Right atrium auricular region (tissue), 2 donors: ENCODE results near the gene BAZ1B. TPM values are rescaled to one million over a fixed set of nuclear protein-coding genes. Genes with fewer than 3 reads are reported as not detected.
"Not testable (repeated sequence)": the region's sequence is repeated elsewhere in the genome, so short reads cannot be mapped to it uniquely, and the experiment has no call there.

Experiments used
- DNase-seq: peaks from one replicate; pipeline ENCODE4 v3.0.0-alpha.2; 2019; ENCODE audit warnings: low spot score
- H3K27ac ChIP-seq, 2 donors: fragments of 200-600 bp; sonication (generic); 1 replicate in 1 of 2; 2 replicates in 1 of 2; pipeline ENCODE4 v1.5.1; 2016 to 2019
- H3K27me3 ChIP-seq, 2 donors: fragments of 200-600 bp; sonication (generic); one replicate each; pipeline versions ENCODE4 v1.5.1 to v1.6.0; 2017 to 2019
- H3K36me3 ChIP-seq: fragments of 200-600 bp; sonication (generic); one replicate; pipeline ENCODE4 v1.5.1; 2016
- H3K4me1 ChIP-seq, 2 donors: fragments of 200-600 bp; sonication (generic); one replicate each; pipeline versions ENCODE4 v1.5.1 to v1.6.0; 2017 to 2019
- H3K4me3 ChIP-seq, 2 donors: fragments of 200-600 bp; sonication (generic); 1 replicate in 1 of 2; 2 replicates in 1 of 2; pipeline ENCODE4 v1.5.1; 2017 to 2019; ENCODE audit warnings: mild to moderate bottlenecking in 1 of 2, moderate library complexity in 1 of 2
- H3K9me3 ChIP-seq, 2 donors: fragments of 200-600 bp; sonication (generic); one replicate each; pipeline ENCODE4 v1.5.1; 2019
- CTCF ChIP-seq, 2 donors: fragments of 200-600 bp; sonication (generic); IDR thresholded peaks; one replicate each; pipeline ENCODE4 v1.5.1; 2019; ENCODE audit warnings: antibody characterized with exemption in 2 of 2
- total RNA-seq, 2 donors: library from RNA; depleted of rRNA; stranded (reverse); fragments of >200 nt; gene quantifications; one replicate each; pipeline ENCODE4 v1.1.0, GENCODE V29; 2016

The BAZ1B gene
- total RNA-seq, 2 donors from 2014 or later, result 29.0 to 37.7 TPM

- no peaks in the 10 kb centered on the region for H3K9me3 ChIP-seq
- no peak for DNase-seq
- H3K4me1 ChIP-seq, result peaks cover 0 to 11% of the 10 kb centered on the region in 2 donors
- no peak overlapping the region for H3K27ac ChIP-seq
- TF ChIP-seq CTCF (IDR thresholded peaks at IDR 0.05), result no peak
- H3K4me3 ChIP-seq, result no peak overlapping the region
- H3K27me3 ChIP-seq, result no peaks in the 10 kb centered on the region
- H3K36me3 ChIP-seq, result no peaks in the 10 kb centered on the region
Measured at GRCh38 chr7:73426016-73426415, 96.1 kb downstream of the BAZ1B start.

- no peaks in the 10 kb centered on the region for H3K27me3 ChIP-seq
- TF ChIP-seq CTCF (IDR thresholded peaks at IDR 0.05), result no peak
- H3K36me3 ChIP-seq, result no peaks in the 10 kb centered on the region
- no peak overlapping the region for H3K4me3 ChIP-seq
- no peak overlapping the region for H3K27ac ChIP-seq
- no peaks in the 10 kb centered on the region for H3K9me3 ChIP-seq
- no peak for DNase-seq
- peaks cover 0 to 11% of the 10 kb centered on the region in 2 donors for H3K4me1 ChIP-seq
Measured at GRCh38 chr7:73425356-73425983, 96.6 kb downstream of the BAZ1B start.

- TF ChIP-seq CTCF (IDR thresholded peaks at IDR 0.05), result no peak
- no peaks in the 10 kb centered on the region for H3K27me3 ChIP-seq
- H3K9me3 ChIP-seq, result no peaks in the 10 kb centered on the region
- H3K27ac ChIP-seq, result peak overlapping the region in 1 of 2 donors; percentile 41
- H3K4me3 ChIP-seq, result peak overlapping the region; percentile 20 to 49
- no peak for DNase-seq
- H3K36me3 ChIP-seq, result no peaks in the 10 kb centered on the region
- peaks cover 0 to 11% of the 10 kb centered on the region in 2 donors for H3K4me1 ChIP-seq
Measured at GRCh38 chr7:73424489-73424885, 97.6 kb downstream of the BAZ1B start.

GRCh38 chr7:73423519-73424488, 98.3 kb downstream of the BAZ1B start:
- Histone ChIP-seq H3K9me3 (no peaks in the 10 kb centered on the region), H3K36me3 (no peaks in the 10 kb centered on the region), H3K4me1 (peaks cover 0 to 11% of the 10 kb centered on the region in 2 donors), H3K27ac (peak overlapping the region in 1 of 2 donors; percentile 41), H3K4me3 (peak overlapping the region; percentile 20 to 49), H3K27me3 (no peaks in the 10 kb centered on the region)
- no peak for DNase-seq
- no peak for TF ChIP-seq CTCF (IDR thresholded peaks at IDR 0.05)

- H3K9me3 ChIP-seq, result not testable (repeated sequence)
Measured at GRCh38 chr7:73420610-73421009, 101.5 kb downstream of the BAZ1B start.

GRCh38 chr7:73420016-73420415, 102.1 kb downstream of the BAZ1B start:
- H3K27ac ChIP-seq, H3K36me3 ChIP-seq, DNase-seq: not testable (repeated sequence)

More at GRCh38 chr7:73420610-73421009, 101.5 kb downstream of the BAZ1B start:
- DNase-seq, H3K4me3 ChIP-seq, H3K36me3 ChIP-seq, H3K27me3 ChIP-seq, H3K27ac ChIP-seq: not testable (repeated sequence)
- peaks cover 0 to 11% of the 10 kb centered on the region in 2 donors for H3K4me1 ChIP-seq

More at GRCh38 chr7:73420016-73420415, 102.1 kb downstream of the BAZ1B start:
- peaks cover 0 to 11% of the 10 kb centered on the region in 2 donors for H3K4me1 ChIP-seq
- not testable (repeated sequence) for H3K4me3 ChIP-seq, H3K9me3 ChIP-seq, H3K27me3 ChIP-seq
